Stimulated activated naive CD8-positive, alpha-beta T cell treated with anti-CD3 and anti-CD28 coated beads, Interleukin-15, Interleukin-2, amounts not matched to agents 100 U/mL and 50 U/mL, for 24 hours (primary cell): ENCODE measurements around the gene PBRM1.

Experiments
- ATAC-seq: fragments of 150-1000 bp; cut with Tn5 transposase; one replicate; pipeline ENCODE4 v1.10.0; 2021
- DNase-seq: peaks from one replicate; pipeline ENCODE4 v3.0.0; 2021

The PBRM1 gene

DNA sequence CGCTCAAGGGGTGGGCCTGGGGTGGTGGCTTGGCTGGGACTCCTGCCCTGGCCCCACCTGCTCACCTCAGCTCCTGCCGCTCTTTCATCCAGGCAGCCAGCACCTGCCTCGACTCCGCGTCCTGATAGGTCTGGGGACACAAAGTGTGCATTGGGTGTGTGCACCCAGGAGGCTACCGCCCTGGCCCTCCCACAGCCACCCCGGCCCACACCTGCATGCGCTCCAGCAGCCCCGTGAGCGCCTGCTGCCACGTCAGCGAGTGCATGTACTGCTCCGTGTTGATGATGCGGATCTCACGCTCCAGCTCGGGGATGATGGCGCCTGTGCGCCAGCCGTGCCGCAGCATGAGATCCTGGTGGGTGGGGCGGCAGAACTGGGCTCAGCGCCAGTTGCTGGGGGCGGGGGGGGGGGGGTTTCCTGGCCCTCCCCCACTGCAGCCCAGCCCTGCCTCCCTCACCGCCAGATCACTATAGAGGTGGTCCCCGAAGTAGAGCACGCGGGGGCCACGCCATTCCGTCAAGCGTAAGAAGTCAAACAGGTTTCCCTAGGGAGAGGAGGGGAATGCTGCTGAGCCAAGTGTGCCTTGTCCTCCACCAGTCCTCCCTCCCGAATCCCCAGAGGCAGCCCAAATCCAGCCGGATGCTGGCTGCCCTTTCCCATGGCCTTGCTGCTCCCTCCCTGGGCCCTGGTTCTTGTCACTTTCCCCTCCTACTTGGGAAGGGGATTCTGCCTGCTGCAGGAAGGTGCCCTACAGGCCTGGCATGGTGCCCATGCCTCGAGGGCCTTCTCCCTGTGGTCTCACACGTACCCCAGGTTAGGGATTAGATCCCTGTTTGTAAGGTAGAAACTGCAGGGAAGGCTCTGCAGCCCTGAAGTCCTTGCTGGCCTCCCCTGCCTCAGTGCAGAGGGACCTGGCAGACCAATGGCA lies 160.7 kb downstream of the PBRM1 start:
- ATAC-seq = no peak
- DNase-seq = no peak

DNA sequence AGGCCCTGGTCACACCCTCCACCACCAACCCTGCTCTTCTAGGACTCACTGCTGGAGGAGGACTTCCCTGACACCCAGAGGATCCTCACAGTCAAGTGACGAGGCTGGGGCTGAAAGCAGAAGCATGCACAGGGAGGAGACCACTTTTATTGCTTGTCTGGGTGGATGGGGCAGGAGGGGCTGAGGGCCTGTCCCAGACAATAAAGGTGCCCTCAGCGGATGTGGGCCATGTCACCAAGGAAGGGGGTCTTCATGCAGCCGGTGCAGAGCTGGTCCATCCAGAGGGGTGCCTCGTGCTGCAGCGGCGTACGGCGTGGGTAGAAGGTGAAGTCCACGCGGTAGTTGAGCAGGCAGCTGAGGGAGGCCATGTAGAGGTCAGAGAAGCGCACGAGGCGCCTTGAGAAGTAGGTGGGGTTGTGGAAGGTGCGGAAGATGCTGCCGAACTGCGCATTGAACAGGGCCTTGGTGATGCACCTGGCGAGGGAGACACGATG lies 161.4 kb downstream of the PBRM1 start:
- ATAC-seq = no peak
- no peak for DNase-seq

DNA sequence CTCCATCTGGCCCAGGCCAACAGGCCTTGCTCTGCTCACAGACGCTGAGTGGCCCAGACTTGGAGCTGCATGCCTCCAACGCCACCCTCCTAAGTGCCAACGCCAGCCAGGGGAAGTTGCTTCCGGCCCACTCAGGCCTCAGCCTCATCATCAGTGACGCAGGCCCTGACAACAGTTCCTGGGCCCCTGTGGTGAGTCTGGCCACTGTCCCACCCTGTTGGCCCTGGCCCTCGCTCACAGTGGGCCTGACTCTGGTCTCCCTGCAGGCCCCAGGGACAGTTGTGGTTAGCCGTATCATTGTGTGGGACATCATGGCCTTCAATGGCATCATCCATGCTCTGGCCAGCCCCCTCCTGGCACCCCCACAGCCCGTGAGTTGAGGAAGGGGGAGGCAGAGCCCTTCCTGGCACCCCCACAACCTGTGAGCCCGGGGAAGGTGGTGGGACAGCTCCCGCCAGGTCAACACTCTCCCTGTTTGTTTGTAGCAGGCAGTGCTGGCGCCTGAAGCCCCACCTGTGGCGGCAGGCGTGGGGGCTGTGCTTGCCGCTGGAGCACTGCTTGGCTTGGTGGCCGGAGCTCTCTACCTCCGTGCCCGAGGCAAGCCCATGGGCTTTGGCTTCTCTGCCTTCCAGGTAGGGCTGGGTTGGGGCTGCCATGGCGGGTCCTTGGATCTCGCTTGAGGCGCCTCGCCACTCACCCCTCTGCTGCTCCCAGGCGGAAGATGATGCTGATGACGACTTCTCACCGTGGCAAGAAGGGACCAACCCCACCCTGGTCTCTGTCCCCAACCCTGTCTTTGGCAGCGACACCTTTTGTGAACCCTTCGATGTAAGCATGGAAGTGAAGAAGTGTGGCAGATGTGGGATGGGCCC lies 162.1 kb downstream of the PBRM1 start:
- no peak for DNase-seq
- no peak for ATAC-seq

DNA sequence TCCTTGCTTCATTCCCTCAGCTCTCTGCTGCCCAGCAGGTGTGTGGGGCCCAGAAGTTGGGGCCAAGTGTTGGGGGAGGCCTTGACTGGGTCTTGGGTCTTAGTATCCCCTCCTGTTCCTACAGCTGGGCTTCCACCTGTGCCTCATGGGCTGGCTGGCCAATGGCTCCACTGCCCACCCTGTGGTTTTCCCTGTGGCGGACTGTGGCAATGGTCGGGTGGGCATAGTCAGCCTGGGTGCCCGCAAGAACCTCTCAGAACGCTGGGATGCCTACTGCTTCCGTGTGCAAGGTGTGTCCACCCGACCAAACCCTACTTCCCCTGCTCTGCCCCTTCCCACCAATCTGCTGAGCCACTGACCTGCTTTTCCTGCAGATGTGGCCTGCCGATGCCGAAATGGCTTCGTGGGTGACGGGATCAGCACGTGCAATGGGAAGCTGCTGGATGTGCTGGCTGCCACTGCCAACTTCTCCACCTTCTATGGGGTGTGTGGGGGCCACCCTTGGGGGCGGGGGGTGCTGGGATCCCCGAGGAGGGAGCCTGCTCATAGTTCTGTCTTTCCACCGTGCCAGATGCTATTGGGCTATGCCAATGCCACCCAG lies 163.0 kb downstream of the PBRM1 start:
- ATAC-seq (no peak), DNase-seq (no peak)

DNA sequence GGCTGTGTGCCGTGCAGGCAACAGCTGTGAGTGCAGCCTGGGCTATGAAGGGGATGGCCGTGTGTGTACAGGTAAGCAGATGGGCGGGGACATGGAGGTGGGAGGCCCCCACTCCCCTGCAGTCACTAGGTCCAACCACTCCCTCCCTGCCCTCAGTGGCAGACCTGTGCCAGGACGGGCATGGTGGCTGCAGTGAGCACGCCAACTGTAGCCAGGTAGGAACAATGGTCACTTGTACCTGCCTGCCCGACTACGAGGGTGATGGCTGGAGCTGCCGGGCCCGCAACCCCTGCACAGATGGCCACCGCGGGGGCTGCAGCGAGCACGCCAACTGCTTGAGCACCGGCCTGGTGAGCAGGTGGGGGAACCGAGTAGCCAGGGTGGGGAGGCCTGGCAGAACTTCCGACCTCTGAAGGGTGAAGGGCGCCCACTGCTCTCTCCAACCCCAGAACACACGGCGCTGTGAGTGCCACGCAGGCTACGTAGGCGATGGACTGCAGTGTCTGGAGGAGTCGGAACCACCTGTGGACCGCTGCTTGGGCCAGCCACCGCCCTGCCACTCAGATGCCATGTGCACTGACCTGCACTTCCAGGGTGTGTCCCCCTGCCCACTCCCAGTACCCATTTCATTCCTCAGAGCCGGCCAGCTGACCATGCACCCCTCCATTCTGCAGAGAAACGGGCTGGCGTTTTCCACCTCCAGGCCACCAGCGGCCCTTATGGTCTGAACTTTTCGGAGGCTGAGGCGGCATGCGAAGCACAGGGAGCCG lies 163.6 kb downstream of the PBRM1 start:
- DNase-seq (no peak), ATAC-seq (no peak)

DNA sequence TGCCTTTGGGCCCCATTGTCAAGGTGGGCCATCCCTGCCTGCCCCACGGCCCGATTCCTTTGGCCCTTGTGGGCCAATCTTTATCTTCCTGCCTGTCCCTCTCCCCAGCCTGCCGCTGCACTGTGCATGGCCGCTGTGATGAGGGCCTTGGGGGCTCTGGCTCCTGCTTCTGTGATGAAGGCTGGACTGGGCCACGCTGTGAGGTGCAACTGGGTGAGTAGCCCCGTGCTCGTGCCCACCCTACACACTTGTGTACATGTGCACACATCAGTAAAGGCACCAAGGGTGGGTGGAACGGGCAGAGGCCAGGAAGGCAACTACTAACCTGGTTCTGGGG lies 164.3 kb downstream of the PBRM1 start:
- DNase-seq (no peak), ATAC-seq (no peak)

DNA sequence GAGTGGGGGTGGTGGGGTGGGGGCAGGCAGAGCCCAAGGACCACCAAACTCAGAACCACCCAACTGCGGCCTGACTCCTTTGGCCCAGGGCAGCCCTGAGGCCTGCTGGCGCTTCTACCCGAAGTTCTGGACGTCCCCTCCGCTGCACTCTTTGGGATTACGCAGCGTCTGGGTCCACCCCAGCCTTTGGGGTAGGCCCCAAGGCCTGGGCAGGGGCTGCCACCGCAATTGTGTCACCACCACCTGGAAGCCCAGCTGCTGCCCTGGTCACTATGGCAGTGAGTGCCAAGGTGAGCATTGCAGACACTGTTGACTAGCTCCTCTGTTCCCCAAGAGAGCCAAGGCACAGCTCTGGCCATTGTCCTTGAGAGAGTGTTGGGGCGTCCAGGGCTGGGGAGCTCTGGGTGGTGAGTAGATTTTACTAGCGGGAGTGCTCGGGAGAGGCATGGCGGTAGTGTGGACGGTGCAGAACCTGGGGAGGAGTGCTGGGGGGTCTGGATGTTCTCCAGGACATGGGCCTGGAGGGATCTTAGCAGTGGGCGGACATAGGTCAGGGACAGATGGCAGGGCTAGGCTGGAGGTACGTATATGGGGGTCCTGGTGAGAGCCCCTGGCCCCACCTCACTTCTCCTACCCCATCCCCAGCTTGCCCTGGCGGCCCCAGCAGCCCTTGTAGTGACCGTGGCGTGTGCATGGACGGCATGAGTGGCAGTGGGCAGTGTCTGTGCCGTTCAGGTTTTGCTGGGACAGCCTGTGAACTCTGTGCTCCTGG lies 164.8 kb downstream of the PBRM1 start:
- ATAC-seq (no peak), DNase-seq (no peak)

DNA sequence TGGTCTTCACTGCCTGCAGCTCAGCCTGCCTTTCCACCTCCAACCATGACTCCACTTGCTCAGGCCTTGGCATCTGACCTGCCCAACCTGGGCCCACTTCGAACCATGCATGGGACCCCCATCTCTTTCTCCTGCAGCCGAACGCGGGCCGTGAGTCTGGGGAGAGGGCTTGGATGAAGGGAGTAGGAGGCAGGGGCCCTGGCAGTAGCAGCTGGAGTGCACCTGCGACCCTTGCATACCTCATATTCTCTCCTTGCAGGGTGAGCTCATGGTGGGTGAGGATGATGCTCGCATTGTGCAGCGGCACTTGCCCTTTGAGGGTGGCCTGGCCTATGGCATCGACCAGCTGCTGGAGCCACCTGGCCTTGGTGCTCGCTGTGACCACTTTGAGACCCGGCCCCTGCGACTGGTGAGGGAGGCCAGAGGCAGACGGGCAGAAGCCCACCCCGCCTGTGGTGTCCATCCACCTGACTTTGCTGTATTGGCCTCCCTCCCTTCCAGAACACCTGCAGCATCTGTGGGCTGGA lies 165.5 kb downstream of the PBRM1 start:
- no peak for ATAC-seq
- DNase-seq = no peak

DNA sequence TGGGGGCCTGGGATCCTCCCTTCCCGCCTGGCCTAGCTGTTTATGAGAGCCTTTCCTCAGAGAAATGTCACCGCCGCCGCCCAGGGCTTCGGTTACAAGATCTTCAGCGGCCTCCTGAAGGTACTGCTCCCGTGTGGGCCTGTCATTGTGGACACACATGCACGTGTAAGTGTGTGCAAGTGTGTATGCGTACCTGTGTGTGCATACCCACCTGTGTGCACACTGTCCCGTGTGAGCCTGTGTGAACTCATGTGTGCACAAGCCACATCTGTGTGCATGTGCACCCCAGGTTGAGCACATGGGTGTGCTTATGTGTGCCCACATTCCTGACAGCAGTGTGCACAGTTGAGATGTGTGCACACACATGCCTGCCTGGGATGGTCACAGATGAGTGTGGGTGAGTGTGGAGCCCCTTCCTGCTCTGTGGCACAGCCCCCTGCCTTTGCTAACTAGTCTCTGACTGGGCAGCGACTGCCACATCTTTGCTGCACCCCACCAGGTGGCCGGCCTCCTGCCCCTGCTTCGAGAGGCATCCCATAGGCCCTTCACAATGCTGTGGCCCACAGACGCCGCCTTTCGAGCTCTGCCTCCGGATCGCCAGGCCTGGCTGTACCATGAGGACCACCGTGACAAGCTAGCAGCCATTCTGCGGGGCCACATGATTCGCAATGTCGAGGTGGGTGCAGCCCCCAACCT lies 166.1 kb downstream of the PBRM1 start:
- no peak for ATAC-seq
- DNase-seq = no peak

DNA sequence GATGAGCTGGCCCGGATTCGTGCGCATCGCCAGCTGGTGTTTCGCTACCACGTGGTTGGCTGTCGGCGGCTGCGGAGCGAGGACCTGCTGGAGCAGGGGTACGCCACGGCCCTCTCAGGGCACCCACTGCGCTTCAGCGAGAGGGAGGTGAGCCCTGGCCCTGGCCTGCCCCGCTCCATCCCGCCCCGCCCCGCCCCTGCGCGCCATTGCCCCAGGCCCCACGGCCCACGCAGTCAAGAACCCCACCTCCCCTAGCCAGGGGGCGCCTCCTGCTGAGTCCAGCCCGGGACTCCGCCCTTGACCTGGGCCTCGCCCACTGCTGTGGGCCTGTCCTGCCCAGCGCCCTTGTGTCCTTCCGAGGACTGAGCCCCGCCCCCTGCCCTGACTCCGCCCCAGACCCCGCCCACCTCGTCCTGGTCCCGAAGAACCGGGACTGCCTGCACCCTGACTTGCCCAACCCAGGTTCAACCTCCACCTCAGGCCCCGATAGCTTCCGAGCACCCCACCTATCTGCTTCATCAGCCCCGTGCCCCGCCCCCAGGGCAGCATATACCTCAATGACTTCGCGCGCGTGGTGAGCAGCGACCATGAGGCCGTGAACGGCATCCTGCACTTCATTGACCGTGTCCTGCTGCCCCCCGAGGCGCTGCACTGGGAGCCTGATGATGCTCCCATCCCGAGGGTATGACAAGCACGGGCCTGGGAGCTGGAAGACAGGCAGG lies 166.8 kb downstream of the PBRM1 start:
- ATAC-seq (no peak), DNase-seq (no peak)

DNA sequence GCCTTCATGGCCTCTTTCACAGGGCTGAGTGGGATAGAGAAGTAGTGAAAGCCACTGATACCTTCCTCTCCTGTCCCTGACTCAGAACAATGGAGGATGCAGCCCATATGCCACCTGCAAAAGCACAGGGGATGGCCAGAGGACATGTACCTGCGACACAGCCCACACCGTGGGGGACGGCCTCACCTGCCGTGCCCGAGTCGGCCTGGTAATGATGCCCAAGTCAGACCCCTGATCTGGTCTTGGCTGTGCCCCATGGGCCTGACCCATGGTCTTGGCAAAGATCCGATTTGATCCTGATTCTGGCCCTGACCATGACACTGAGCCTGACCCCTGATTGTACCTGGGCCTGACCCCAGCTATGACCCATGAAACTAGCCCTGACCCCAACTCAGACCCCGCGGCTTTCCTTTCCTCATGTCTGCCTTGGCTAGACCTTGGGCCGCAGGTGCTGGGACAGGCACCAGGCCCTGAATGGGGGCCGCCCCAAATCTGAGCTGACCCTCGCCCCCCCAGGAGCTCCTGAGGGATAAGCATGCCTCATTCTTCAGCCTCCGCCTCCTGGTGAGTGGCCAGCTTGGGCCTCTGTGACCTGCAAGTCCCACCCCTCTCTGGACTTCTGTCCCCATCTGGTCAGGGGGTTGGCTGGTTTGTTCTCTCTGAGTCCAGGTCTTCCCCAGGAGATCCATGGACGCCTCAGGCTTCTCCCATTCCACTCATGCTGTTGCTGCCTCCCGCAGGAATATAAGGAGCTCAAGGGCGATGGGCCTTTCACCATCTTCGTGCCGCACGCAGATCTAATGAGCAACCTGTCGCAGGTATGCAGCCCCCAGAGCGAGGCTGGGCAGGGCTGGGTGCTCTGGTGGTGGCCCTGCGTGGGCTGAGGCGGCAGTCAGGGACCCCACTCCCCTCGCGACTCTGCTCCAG lies 167.7 kb downstream of the PBRM1 start:
- ATAC-seq (no peak), DNase-seq (no peak)

DNA sequence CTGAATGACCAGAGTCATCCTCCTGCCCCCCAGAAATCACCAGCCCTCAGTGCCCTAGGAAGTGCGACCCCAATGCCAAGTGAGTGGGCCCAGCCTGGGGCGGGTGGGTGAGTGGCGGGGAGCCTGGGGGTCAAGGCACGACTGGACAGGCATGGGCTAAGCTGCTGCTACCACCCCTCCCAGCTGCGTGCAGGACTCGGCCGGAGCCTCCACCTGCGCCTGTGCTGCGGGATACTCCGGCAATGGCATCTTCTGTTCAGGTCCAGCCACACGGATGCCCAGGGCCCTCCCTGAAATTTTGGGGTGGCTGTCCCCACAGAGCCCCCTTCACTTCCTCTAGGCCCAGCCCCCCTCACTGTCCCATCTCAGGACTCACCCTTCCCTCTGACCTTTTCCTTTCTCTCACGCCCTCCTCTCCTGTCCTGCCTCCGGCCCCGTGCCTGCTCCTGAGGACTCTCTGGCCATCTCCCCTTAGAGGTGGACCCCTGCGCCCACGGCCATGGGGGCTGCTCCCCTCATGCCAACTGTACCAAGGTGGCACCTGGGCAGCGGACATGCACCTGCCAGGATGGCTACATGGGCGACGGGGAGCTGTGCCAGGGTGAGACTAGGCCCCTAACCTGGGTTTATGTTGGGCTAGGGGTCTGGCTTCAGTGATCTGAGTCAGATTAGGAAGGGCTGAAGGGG lies 169.1 kb downstream of the PBRM1 start:
- no peak for ATAC-seq
- no peak for DNase-seq

DNA sequence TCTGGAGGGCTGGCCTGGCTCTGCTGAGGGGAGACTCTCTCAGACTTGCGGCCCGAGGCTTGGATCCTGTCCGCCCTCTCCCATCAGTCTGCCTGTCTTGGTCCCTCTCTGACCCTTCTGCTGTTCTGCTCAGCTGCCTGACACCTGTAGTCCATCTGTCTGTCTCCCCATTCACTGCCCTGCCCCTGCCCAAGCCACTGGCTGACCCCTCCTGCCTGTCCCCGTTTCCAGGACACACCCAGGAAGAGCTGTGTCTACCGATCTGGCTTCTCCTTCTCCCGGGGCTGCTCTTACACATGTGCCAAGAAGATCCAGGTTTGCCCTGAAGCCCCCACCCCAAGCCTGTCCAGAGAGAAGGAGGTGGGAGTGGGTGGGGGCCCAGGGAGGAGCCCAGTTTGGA lies 170.5 kb downstream of the PBRM1 start:
- DNase-seq (no peak), ATAC-seq (no peak)

DNA sequence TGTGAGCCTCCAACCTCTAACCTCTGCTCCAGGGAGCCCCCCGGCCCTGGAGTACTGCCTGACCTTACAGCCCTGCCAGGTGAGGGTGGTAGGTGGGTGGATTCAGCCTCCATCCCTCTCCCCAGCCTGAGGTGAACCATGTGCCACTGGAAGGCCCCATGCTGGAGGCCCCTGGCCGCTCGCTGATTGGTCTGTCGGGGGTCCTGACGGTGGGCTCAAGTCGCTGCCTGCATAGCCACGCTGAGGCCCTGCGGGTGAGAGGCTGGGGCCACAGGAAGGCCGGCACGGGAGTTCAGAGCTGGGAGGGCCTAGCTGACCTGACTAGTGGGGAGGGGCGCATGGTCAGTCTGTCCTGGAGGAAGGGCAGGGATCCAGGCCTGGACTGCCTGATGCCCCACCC lies 171.1 kb downstream of the PBRM1 start:
- DNase-seq = no peak
- no peak for ATAC-seq

DNA sequence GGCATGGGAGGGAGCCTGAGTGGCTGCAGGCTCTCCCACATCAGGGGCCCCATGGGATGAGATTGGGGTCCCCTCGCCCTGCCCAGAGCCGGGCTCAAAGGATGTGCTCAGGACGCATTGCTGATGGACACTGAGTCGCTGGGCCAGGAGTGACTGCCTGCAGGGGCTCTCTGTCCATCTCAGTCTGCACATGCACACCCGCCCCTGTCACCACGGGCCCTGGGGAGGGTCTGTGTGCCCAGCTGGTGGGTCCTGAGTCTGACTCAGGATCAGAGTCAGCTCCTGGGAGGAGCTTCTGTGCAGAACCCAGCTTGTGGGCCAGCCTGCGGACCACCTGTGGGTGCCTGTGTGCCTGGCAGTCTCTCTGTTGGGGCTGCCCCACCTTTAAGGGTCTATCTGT lies 172.4 kb downstream of the PBRM1 start:
- no peak for ATAC-seq
- no peak for DNase-seq

DNA sequence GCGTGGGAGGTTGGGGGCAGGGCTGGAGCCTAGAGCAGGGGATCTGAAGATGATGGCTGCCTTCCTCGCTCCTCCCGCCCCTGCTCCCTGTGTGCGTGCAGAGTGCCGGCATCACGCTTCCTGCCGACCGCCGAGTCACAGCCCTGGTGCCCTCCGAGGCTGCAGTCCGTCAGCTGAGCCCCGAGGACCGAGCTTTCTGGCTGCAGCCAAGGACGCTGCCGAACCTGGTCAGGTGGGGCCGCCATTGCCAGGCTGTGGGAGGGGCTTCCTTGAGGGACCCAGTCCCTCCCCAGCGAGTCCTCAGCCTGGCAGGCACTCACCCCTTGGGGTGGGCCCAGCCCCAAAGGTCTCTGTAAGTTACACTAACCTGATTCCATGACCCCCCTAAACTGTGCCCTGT lies 173.0 kb downstream of the PBRM1 start:
- ATAC-seq = no peak
- DNase-seq = no peak

DNA sequence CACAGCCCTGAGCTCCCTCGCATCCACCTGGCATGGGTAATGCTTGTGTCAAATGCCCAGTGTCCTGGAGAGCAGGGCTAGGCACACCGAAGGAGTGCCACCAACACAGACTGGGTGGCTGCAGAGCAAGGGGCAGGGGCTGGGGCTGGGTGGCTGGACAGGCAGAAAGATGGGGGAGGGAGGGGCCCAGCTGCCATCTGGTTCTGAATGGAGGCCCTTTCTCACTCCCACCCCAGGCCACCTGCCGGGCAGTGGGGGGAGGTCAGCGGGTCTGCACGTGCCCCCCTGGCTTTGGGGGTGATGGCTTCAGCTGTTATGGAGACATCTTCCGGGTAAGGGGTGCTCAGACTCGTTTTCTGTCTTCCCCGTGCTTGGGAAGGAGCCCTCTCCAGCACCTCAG lies 173.6 kb downstream of the PBRM1 start:
- ATAC-seq (no peak), DNase-seq (no peak)

DNA sequence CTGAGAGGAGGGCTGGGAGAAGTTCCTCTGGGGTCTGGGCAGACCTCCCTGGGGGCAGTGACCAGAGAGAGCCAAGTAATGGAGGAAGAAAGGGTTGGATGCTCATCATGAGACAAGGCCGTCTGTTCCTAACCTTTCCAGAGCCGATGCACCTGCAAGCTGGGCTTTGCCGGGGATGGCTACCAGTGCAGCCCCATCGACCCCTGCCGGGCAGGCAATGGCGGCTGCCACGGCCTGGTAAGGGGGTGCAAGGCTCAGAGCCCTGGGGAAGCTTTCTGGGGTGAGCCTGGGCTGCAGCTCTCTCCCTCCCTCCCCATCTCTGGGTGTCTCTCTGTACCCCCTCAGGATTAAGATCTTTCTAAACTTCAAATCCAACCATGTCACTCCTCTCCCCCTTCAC lies 174.2 kb downstream of the PBRM1 start:
- no peak for DNase-seq
- no peak for ATAC-seq
